GM12878 (cell line): ENCODE results near the gene KCTD17. TPM values are rescaled to one million over a fixed set of nuclear protein-coding genes. Genes with fewer than 3 reads are reported as not detected.

Experiments used
- ATAC-seq: fragments of 200-7000 bp; cut with Tn5 transposase; 3 replicates; pipeline ENCODE4 v1.9.1; 2020; ENCODE audit warnings: mild to moderate bottlenecking, moderate library complexity
- BruUV-seq: library from RNA; stranded (reverse); fragments of 400-500 nt; replicated peaks from 2 replicates; lab custom pipeline; 2021; lab: Mats Ljungman, UMichigan
- CTCF ChIA-PET: fragments of 300-600 bp; sonication (Branson Sonifier 250); formaldehyde crosslinking; extraction: SDS; loops from one replicate; lab custom pipeline; 2021; ENCODE audit warnings: inconsistent platforms; lab: Yijun Ruan, JAX
- POLR2A ChIA-PET: fragments of 350-600 bp; formaldehyde crosslinking; extraction: SDS; loops from one replicate; lab custom pipeline; 2021; ENCODE audit warnings: inconsistent platforms; lab: Charles Lee
- RAD21 ChIA-PET: fragments of 300-600 bp; sonication (Branson Sonifier 250); formaldehyde crosslinking; loops from one replicate; lab custom pipeline; 2023; ENCODE audit warnings: antibody characterized with exemption; ENCODE audit not compliant: unreplicated experiment; lab: Charles Lee
- SMC1A ChIA-PET: fragments of 300-600 bp; sonication (Branson Sonifier 250); formaldehyde crosslinking; loops from one replicate; lab custom pipeline; 2023; ENCODE audit not compliant: unreplicated experiment, uncharacterized antibody; lab: Charles Lee
- DNase-seq: peaks from one replicate; pipeline ENCODE4 v3.0.0-alpha.2; 2011; ENCODE audit warnings: low read depth, low spot score
- FAIRE-seq: peaks from 3 replicates; lab custom pipeline; 2011; peaks lifted over from hg19 to GRCh38; lab: Jason Lieb, UNC
- H2AFZ ChIP-seq: 2 replicates; pipeline ENCODE4 v1.6.0; 2011; ENCODE audit warnings: low read depth, low read length, control low read depth; ENCODE audit not compliant: control insufficient read depth
- H3K27ac ChIP-seq: 2 replicates; pipeline ENCODE4 v1.5.1; 2011; ENCODE audit warnings: control low read depth; ENCODE audit not compliant: control insufficient read depth, insufficient read depth
- H3K27me3 ChIP-seq, 2 experiments: replicated peaks in 1 of 2; 2 replicates each; pipeline versions ENCODE4 v1.6.0 to v1.6.1; 2011; ENCODE audit warnings: low read length in 1 of 2; ENCODE audit not compliant: control insufficient read depth in 2 of 2, insufficient read depth in 2 of 2
- H3K36me3 ChIP-seq, 2 experiments: 2 replicates each; pipeline ENCODE4 v1.5.1; 2011; ENCODE audit warnings: low read length in 1 of 2; ENCODE audit not compliant: control insufficient read depth in 2 of 2, insufficient read depth in 2 of 2
- H3K4me1 ChIP-seq: 2 replicates; pipeline ENCODE4 v1.6.1; 2011; ENCODE audit warnings: mild to moderate bottlenecking, low read length, moderate library complexity, mixed read lengths; ENCODE audit not compliant: control insufficient read depth, insufficient read depth
- H3K4me2 ChIP-seq: 2 replicates; pipeline ENCODE4 v1.6.0; 2011; ENCODE audit warnings: control low read depth; ENCODE audit not compliant: control insufficient read depth, insufficient read depth
- H3K4me3 ChIP-seq: fragments of 200-600 bp; sonication (generic); 2 replicates; pipeline ENCODE4 v1.5.1; 2016
- H3K79me2 ChIP-seq: 2 replicates; pipeline ENCODE4 v1.6.0; 2011; ENCODE audit warnings: low read length; ENCODE audit not compliant: control insufficient read depth, insufficient read depth
- H3K9ac ChIP-seq: 2 replicates; pipeline ENCODE4 v1.8.0; 2011; ENCODE audit warnings: low read length, control low read depth, mixed read lengths; ENCODE audit not compliant: control insufficient read depth, insufficient read depth
- H3K9me3 ChIP-seq: replicated peaks from 3 replicates; pipeline ENCODE4 v1.5.1; 2011; ENCODE audit warnings: mild to moderate bottlenecking, low read length; ENCODE audit not compliant: control insufficient read depth, insufficient read depth
- H4K20me1 ChIP-seq: 2 replicates; pipeline ENCODE4 v1.6.0; 2011; ENCODE audit not compliant: control insufficient read depth, insufficient read depth
- BRCA1 ChIP-seq: IDR thresholded peaks from 2 replicates; pipeline ENCODE4 v1.6.1; 2011; ENCODE audit warnings: low read depth, low read length, improper control_type of control experiment
- CREM ChIP-seq: IDR thresholded peaks from 2 replicates; pipeline ENCODE4 v1.6.1; 2014; ENCODE audit warnings: antibody characterized with exemption, low read depth
- GATAD2B ChIP-seq: fragments of 450-650 bp; conservative IDR thresholded peaks from 2 replicates; pipeline ENCODE4 v1.6.1; 2017; ENCODE audit warnings: low read depth, mild to moderate bottlenecking, moderate library complexity
- JUNB ChIP-seq: IDR thresholded peaks from 2 replicates; pipeline ENCODE4 v1.6.1; 2016; ENCODE audit warnings: antibody characterized with exemption, mild to moderate bottlenecking
- LARP7 ChIP-seq: fragments of 450-650 bp; IDR thresholded peaks from 2 replicates; pipeline ENCODE4 v1.6.1; 2017; ENCODE audit warnings: mild to moderate bottlenecking
- POLR2A ChIP-seq: IDR thresholded peaks from 2 replicates; pipeline ENCODE4 v1.6.1; 2011; ENCODE audit warnings: low read depth, mild to moderate bottlenecking, low read length
- RAD21 ChIP-seq: IDR thresholded peaks from 2 replicates; pipeline ENCODE4 v1.6.1; 2011; ENCODE audit warnings: mild to moderate bottlenecking, low read depth, low read length, moderate library complexity; ENCODE audit not compliant: insufficient read depth
- SMAD5 ChIP-seq: IDR thresholded peaks from 2 replicates; pipeline ENCODE4 v1.6.1; 2016; ENCODE audit warnings: antibody characterized with exemption, low read depth
- TAF1 ChIP-seq: IDR thresholded peaks from 2 replicates; pipeline ENCODE4 v1.6.1; 2011; ENCODE audit warnings: mild to moderate bottlenecking, low read depth, low read length, borderline replicate concordance
- ZNF274 ChIP-seq: IDR thresholded peaks from one replicate; pipeline ENCODE4 v1.8.0; 2011; ENCODE audit not compliant: insufficient read length, insufficient read depth
- ZSCAN29 ChIP-seq: fragments of 450-650 bp; IDR thresholded peaks from 2 replicates; pipeline ENCODE4 v1.6.1; 2017; ENCODE audit warnings: mild to moderate bottlenecking, moderate library complexity
- whole genome bisulfite sequencing: methylation state at CpG from one replicate; pipeline ENCODE4 v1.1.6; 2016; ENCODE audit warnings: low lambda C conversion rate; ENCODE audit not compliant: insufficient replicate concordance, insufficient coverage; ENCODE audit errors: missing lambda C conversion rate; 5-methylcytosine and 5-hydroxymethylcytosine counted together
- in situ Hi-C: fragments of 300-500 bp; cut with MboI; formaldehyde crosslinking; loops from 9 replicates; pipeline ENCODE4 v1.14.3; 2018; ENCODE audit warnings: mixed read lengths
- intact Hi-C: fragments of 100-400 bp; cut with micrococcal nuclease; formaldehyde crosslinking; loops from one replicate; pipeline ENCODE4 v1.14.2; 2022; ENCODE audit not compliant: unreplicated experiment
- polyA plus RNA-seq, 11 experiments: library from polyadenylated mRNA; depleted of rRNA in 4 of 11; unstranded in 6 of 11; stranded (reverse) in 5 of 11; fragments of >200 nt; fragmentation: Nextera tagmentation in 4 of 11; fragmentation: Illumina TruSeq in 1 of 11; extraction: Ambion mirVana in 4 of 11; extraction: Trizol in 1 of 11; gene quantifications; 1 replicate in 1 of 11; 2 replicates in 10 of 11; pipeline versions ENCODE4 v1.2.1 to v1.2.3, GENCODE V29; 2011 to 2016; ENCODE audit warnings: inconsistent platforms in 2 of 11, missing spikeins in 2 of 11, low read depth in 1 of 11
- total RNA-seq, 4 experiments: library from RNA; depleted of rRNA in 3 of 4; stranded (reverse); fragments of >200 nt in 3 of 4; fragmentation: Illumina TruSeq in 1 of 4; extraction: Trizol in 1 of 4; gene quantifications; 2 replicates each; pipeline versions ENCODE4 v1.2.1 to v1.2.3, GENCODE V29; 2013 to 2021
- TF ChIP-seq, protein P1 (sequence below): IDR thresholded peaks from 2 replicates; pipeline ENCODE4 v1.6.1; 2011; ENCODE audit warnings: borderline replicate concordance, low read depth, mild to moderate bottlenecking, moderate library complexity, mixed read lengths, low read length; ENCODE audit not compliant: insufficient read depth; ENCODE audit errors: extremely low read length

Gene KCTD17
- total and polyA plus RNA-seq, 10 of the 15 experiments (the other 5 are each of a cell fraction or from before 2014, with no cell fraction given): 0.16 to 18.4 (median 10.1) TPM; not detected in 1

DNA sequence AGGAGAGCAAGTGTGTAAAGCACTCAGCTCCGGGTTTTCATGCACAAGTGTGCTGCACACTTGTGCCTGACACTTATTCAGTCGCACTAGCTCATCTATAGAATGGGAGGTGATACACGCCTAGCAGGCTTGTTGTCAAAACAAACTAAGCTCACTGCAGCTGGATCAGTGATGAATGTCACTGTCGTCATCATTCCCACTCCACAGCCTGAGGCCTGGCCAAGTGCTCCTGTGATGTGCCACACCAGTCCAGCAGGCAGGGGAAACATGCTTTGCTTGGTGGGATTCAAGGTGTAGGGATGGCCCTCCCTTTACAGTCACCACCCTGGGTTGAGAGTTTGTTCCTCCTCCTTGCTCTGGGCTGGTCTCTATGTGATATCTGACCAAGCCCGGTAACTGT lies 25.2 kb upstream of the KCTD17 start:
- in situ Hi-C loops: no loop called here
- ChIA-PET CTCF (interaction anchor here (0.6 to 1.5 kb wide), 3 partner anchors 9 to 190 kb away, joined by 3 to 5 read pairs (median 4); no protein-coding TSS in a partner anchor), SMC1A (no interaction called here), POLR2A (interaction anchor here (0.8 kb wide), 1 partner anchor 10 kb away, joined by 3 read pairs; no protein-coding TSS in a partner anchor), RAD21 (no interaction called here)
- Histone ChIP-seq H3K27ac (no peak overlapping the region), H2AFZ (no peak overlapping the region), H3K27me3 (no peaks in the 10 kb centered on the region), H3K4me2 (no peak overlapping the region), H3K4me3 (no peak overlapping the region), H3K4me1 (peaks cover 5% of the 10 kb centered on the region), H3K9ac (no peak overlapping the region), H3K79me2 (no peaks in the 10 kb centered on the region), H3K36me3 (no peaks in the 10 kb centered on the region; a peak in 1 of 4 replicates), H4K20me1 (no peaks in the 10 kb centered on the region), H3K9me3 (no peaks in the 10 kb centered on the region)
- no TSS peak for BruUV-seq
- no peak for DNase-seq
- intact Hi-C loops: no loop called here
- 84% methylated on average over 5 of the region's 5 CpGs for WGBS
- ATAC-seq: no peak
- no peak for TF ChIP-seq JUNB
- FAIRE-seq: no peak

DNA sequence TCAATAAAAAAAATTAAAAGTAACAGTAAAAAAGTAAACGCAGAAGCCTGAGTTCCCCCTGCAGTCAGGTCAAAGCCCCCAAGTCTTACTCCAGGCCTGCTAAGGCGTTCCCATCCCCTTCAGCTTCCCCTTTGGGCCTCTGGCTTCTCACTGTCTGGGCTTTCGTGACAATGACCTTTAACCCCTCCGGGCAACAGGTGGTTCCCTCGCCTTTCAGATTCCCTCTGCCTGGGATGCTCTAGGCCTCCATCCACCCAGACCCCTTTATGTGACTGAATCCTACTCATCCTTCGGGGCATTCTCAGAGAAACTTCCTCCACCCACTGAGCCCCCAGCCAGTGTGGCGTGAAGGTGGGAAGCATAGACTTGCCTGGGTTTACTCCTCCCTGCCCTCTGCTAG lies 24.0 kb upstream of the KCTD17 start:
- 77% methylated on average over 7 of the region's 7 CpGs for WGBS

More for the DNA sequence above, 24.0 kb upstream of the KCTD17 start:
- in situ Hi-C loops (no loop called here), intact Hi-C loops (no loop called here)
- TF ChIP-seq SMAD5: no peak
- TF ChIP-seq GATAD2B: no peak
- no peak for TF ChIP-seq TAF1
- no peak for TF ChIP-seq CREM
- TF ChIP-seq POLR2A: no peak
- TF ChIP-seq, protein P1, sequence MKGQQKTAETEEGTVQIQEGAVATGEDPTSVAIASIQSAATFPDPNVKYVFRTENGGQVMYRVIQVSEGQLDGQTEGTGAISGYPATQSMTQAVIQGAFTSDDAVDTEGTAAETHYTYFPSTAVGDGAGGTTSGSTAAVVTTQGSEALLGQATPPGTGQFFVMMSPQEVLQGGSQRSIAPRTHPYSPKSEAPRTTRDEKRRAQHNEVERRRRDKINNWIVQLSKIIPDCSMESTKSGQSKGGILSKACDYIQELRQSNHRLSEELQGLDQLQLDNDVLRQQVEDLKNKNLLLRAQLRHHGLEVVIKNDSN: no peak
- TF ChIP-seq BRCA1: no peak
- TF ChIP-seq LARP7: no peak
- no peak for TF ChIP-seq ZNF274
- TF ChIP-seq ZSCAN29: no peak
- TF ChIP-seq RAD21: no peak
- Histone ChIP-seq H3K79me2 (no peaks in the 10 kb centered on the region), H2AFZ (no peak overlapping the region), H3K4me2 (no peak overlapping the region), H3K4me1 (no peaks in the 10 kb centered on the region), H3K27me3 (no peaks in the 10 kb centered on the region), H3K4me3 (no peak overlapping the region), H3K27ac (no peak overlapping the region), H3K9ac (no peak overlapping the region), H3K36me3 (no peaks in the 10 kb centered on the region), H3K9me3 (no peaks in the 10 kb centered on the region), H4K20me1 (no peaks in the 10 kb centered on the region)
- POLR2A ChIA-PET: interaction anchor here (0.7 kb wide), 1 partner anchor 607 kb away, joined by 3 read pairs; no protein-coding TSS in a partner anchor
- SMC1A ChIA-PET: interaction anchor here (1.3 kb wide), 1 partner anchor 15 kb away, joined by 3 read pairs; no protein-coding TSS in a partner anchor
- CTCF ChIA-PET: no interaction called here
- FAIRE-seq (no peak), DNase-seq (no peak), ATAC-seq (no peak)
- no TSS peak for BruUV-seq
- RAD21 ChIA-PET: interaction anchor here (0.6 kb wide), 1 partner anchor 86 kb away, joined by 3 read pairs; no protein-coding TSS in a partner anchor
